Progenitor cell of endocrine pancreas (in vitro differentiated cells): ENCODE results near the gene TRAF3IP1. TPM values are rescaled to one million over a fixed set of nuclear protein-coding genes. Genes with fewer than 3 reads are reported as not detected.

Experiments
- DNase-seq: peaks from one replicate; pipeline ENCODE4 v3.0.0; 2021; ENCODE audit warnings: low spot score; ENCODE audit not compliant: unreplicated experiment
- H3K27ac Mint-ChIP-seq: 2 replicates; pipeline ENCODE4 v1.8.0; 2021; ENCODE audit warnings: mild to moderate bottlenecking, moderate library complexity, mixed read lengths
- H3K27me3 Mint-ChIP-seq: 2 replicates; pipeline ENCODE4 v1.8.0; 2021; ENCODE audit warnings: mixed read lengths
- H3K36me3 Mint-ChIP-seq: 2 replicates; pipeline ENCODE4 v1.8.0; 2022; ENCODE audit warnings: mixed read lengths; ENCODE audit not compliant: insufficient read depth
- H3K4me1 Mint-ChIP-seq: 2 replicates; pipeline ENCODE4 v1.8.0; 2021; ENCODE audit warnings: low read depth, mixed read lengths
- H3K4me3 Mint-ChIP-seq: 2 replicates; pipeline ENCODE4 v1.8.0; 2021; ENCODE audit warnings: low read depth, mild to moderate bottlenecking, moderate library complexity, mixed read lengths
- H3K9me3 Mint-ChIP-seq: 2 replicates; pipeline ENCODE4 v1.8.0; 2021; ENCODE audit warnings: low read depth, mixed read lengths
- total RNA-seq: library from RNA; stranded (reverse); gene quantifications from 2 replicates; pipeline ENCODE4 v1.2.1, GENCODE V29; 2021
- TF ChIP-seq, protein P1 (sequence below): fragments of 200-600 bp; sonication (generic); IDR thresholded peaks from one replicate; pipeline ENCODE4 v1.5.0; 2021; ENCODE audit warnings: antibody characterized with exemption, mild to moderate bottlenecking; ENCODE audit not compliant: unreplicated experiment

TRAF3IP1 gene
- total RNA-seq, 1 donor from 2014 or later = 27.0 TPM

DNA sequence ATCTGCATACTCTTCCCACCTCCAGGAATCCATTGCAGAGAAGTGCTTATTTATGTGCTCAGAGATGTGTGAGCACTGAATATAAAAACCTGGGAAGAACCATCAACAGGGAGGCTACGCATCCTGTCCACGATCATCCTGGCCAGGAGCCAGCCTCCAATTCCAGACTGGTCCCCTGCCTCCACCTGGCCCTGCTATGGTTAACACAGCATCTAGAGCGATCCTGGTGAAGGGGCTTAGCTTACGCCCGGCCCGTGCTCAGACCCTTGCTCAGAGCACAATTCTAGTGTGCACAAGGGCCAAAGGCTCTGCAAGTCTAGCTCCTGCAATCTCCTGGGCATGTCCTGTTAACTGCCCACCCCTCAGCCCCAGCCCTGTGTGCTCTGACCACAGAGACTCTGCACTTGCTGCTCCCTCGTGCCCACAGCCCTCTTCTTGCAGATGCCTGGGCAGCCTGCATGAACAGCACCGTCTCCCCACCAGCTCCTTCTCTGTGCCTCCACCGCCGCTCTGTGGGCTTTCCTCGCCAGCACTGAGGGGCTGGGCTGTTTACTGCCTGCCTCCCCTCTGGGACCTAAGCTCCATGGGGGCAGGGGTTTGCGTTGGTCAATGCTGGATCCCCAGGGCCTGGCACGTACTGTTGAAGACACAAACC is 38.4 kb upstream of the TRAF3IP1 start:
- Mint-ChIP-seq H3K27me3 (no peaks in the 10 kb centered on the region), H3K36me3 (peaks cover 1% of the 10 kb centered on the region), H3K9me3 (no peaks in the 10 kb centered on the region), H3K27ac (no peak overlapping the region), H3K4me1 (peaks cover 51% of the 10 kb centered on the region), H3K4me3 (no peak overlapping the region)
- TF ChIP-seq, protein P1, sequence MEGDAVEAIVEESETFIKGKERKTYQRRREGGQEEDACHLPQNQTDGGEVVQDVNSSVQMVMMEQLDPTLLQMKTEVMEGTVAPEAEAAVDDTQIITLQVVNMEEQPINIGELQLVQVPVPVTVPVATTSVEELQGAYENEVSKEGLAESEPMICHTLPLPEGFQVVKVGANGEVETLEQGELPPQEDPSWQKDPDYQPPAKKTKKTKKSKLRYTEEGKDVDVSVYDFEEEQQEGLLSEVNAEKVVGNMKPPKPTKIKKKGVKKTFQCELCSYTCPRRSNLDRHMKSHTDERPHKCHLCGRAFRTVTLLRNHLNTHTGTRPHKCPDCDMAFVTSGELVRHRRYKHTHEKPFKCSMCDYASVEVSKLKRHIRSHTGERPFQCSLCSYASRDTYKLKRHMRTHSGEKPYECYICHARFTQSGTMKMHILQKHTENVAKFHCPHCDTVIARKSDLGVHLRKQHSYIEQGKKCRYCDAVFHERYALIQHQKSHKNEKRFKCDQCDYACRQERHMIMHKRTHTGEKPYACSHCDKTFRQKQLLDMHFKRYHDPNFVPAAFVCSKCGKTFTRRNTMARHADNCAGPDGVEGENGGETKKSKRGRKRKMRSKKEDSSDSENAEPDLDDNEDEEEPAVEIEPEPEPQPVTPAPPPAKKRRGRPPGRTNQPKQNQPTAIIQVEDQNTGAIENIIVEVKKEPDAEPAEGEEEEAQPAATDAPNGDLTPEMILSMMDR = no peak
- DNase-seq = no peak

DNA sequence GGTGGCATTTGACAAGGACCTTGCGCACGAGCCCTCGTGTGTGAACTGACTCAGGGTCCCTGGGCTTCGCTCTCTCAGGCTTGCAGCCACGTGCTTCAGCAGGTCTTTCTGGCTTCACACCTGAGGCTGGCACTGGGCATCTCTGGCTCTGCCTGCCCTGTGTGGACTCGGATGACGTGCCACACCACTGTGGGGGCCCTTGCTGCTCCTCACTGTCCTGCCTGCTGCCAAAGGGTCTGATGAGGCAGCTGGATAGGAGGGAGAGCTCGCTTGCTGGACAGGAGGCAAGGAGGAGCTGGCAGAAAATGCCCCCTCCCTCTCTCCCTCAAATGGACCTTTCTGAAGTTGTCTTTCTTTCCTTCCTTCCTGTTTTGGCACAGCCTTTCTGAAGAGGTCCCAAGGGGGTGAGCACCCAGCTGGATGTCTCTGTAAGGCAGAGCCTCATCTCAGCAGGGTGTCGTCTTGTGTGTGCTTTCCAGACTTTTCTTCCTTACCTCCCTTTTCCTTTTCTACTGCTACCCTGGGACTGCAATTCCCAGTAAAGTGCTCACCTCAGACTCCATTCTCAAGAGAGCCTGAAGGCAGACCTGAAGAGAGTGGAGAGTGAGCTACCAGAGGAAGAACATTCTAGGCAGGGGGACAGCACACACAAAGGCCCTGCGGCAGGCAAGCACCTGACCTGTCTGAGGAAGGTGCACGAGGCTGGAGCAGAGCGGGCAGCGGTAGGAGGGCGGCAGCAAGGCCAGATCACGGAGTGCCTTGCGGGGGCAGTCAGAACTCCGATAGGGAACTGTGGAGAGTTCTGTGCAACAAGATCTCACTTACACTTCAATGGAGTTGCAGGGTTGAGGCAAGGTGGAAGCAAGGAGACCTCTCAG is 37.2 kb upstream of the TRAF3IP1 start:
- peak overlapping the region; percentile 86 for H3K27ac Mint-ChIP-seq
- H3K9me3 Mint-ChIP-seq = no peaks in the 10 kb centered on the region
- TF ChIP-seq, protein P1 = no peak
- no peak overlapping the region for H3K4me3 Mint-ChIP-seq
- peaks cover 59% of the 10 kb centered on the region for H3K4me1 Mint-ChIP-seq
- H3K36me3 Mint-ChIP-seq = no peaks in the 10 kb centered on the region
- no peak for DNase-seq
- H3K27me3 Mint-ChIP-seq = no peaks in the 10 kb centered on the region

DNA sequence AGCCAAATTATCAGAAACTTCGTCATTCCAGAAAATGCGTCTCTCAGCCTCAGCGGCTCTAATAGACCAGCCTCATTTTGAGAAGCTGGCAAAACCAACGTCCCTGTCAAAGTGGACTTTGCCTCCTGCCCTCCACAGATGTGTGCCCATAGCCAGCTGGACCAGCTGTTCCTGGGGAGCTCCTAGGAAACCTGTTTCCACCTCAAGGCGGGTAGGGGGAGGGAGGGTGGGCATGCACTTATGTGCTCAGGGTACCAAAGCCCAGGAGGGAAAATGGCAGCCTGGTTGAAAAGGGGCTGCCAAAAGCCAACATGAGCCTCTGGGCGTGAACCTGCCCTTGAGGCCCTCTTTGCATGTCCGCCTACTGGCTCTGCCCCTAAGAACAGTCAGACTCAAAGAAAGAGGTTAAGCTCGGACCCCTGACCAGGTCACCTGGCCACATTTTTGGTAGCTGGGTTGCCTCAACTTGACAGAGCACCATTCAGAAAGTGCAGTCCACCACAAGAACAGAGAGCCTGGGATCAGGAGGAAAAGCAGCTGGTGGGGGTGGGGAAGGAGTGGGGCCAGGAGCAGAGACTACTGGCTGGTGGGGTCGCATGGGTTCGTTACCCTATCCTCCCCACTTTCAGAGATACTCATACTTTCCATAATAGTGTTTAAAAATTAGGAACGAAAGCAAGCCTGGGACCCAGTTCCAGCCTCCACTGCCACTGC is 35.4 kb upstream of the TRAF3IP1 start:
- Mint-ChIP-seq H3K27me3 (no peaks in the 10 kb centered on the region), H3K36me3 (no peaks in the 10 kb centered on the region), H3K4me1 (peaks cover 60% of the 10 kb centered on the region), H3K9me3 (no peaks in the 10 kb centered on the region), H3K27ac (peak overlapping the region; percentile 95), H3K4me3 (peak overlapping the region; percentile 83)
- TF ChIP-seq, protein P1 = no peak
- DNase-seq = no peak

DNA sequence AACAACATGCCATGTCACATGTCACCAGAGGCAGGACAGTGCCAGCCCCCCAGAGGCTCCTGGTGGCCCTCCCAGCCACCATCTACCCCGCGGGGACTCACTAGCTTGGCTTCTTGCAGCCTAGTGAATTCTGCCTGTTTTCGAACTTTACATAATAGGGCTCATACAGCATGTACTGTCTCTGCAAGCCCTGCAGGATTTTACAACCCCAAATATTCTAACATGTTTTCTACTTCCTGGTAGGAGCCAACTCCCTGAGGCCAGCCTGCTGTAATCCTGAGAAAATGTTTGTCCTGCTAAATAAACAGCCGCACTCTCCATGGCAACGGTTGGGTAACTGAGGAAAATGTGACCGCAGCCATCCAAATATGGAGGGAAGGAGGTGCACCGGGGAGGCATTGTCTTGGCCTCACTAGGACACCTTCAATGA is 34.6 kb upstream of the TRAF3IP1 start:
- peak overlapping the region; percentile 83 for H3K4me3 Mint-ChIP-seq
- peak overlapping the region; percentile 95 for H3K27ac Mint-ChIP-seq
- H3K4me1 Mint-ChIP-seq = peaks cover 62% of the 10 kb centered on the region
- TF ChIP-seq, protein P1 = no peak
- no peaks in the 10 kb centered on the region for H3K36me3 Mint-ChIP-seq
- H3K9me3 Mint-ChIP-seq = no peaks in the 10 kb centered on the region
- DNase-seq = no peak
- no peaks in the 10 kb centered on the region for H3K27me3 Mint-ChIP-seq

DNA sequence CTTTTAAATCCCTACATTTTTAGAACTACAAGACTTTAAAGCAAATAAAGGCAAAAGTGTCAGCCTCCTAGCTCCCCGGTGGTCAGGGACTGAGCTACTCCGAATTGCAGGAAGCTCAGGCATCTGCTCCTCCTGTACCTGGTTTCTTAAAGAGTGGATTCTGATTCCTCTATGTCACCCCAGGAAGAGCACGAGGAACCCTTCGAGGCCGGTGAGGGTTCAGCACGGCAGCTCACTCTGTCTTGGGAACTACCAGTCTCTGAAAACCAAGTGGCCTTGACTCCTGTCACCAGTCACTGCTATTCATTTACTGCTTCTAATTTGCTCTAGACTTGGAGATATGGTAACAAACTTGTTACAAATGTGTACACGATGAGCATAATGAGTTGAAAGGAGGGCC is 34.2 kb upstream of the TRAF3IP1 start:
- Mint-ChIP-seq H3K4me3 (peak overlapping the region; percentile 83), H3K27ac (peak overlapping the region; percentile 95), H3K4me1 (peaks cover 62% of the 10 kb centered on the region), H3K27me3 (no peaks in the 10 kb centered on the region), H3K9me3 (no peaks in the 10 kb centered on the region), H3K36me3 (no peaks in the 10 kb centered on the region)
- TF ChIP-seq, protein P1 = no peak
- DNase-seq = no peak
